Cortex of kidney (tissue), 1 donor: ENCODE results near the gene DMAC1.

Experiments used
- DNase-seq: peaks from one replicate; lab custom pipeline; 2025; lab: John Stamatoyannopoulos, UW

DMAC1 gene

DNA sequence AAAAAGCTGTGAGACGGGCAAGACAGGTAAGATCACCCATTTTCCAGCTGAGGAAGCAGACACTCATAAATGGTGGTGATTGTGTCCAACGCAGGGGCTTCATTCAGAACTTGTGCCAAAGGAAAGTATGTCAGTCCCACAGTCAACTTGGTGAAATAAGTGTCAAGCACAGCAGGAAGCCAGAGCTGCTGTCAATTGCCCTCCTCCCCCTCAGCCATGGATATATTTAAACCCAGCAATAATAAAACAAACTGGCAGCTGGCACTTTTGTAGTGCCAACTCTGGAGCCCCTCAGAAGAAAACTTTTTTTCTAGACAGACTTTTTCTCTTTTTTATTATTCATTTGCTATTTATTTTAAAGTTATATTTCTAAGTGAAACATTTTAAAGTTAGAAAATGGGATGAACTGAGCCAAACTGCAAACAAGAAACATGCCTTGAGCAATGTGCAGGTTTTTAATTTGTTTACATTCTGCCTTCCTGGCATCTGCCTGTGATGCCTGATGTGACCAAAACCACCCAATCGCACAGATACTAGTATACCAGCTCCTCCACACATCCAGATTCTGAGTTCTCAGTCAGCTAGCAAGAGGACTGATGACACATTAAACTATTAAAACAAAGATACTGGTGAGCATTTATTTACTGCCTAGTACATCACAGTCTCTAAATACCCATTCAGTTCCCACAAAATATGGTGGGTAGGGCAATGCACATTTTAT lies 17.0 kb downstream of the DMAC1 start:
- DNase-seq, result no peak

DNA sequence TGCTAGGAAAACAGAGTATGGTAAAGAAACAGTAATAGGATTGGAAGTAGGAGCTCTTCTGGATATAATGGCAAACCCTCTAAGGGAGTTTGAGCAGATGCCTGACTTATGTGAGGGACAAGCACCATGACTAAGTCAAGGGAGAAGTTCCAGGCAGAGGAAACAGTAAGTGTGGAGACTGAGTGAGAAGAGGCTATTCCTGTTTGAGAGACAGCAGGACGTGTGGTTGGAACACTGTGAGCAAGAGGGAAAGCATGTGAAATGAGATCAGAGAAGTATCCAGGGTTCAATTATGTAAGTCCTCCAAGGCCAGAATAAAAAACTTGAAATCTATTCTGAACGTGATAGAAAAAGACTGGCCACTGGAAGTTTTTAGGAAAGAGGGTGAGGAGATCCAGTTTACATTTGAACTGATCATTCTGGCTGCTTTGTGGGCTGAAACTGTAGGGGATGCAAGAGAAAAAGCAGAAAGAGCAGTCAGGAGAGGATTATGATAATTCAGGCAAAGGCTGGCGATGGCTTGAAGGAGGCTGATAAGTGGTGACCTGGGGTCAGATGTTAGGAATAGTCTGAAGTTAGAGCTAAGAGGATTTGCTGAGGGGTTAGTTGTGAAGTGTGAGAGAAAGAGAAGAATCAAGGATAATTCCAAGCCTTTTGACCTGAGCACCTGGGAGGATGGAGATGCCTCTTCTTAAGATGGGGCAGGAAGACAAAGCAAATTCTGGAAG lies 19.2 kb downstream of the DMAC1 start:
- no peak for DNase-seq

DNA sequence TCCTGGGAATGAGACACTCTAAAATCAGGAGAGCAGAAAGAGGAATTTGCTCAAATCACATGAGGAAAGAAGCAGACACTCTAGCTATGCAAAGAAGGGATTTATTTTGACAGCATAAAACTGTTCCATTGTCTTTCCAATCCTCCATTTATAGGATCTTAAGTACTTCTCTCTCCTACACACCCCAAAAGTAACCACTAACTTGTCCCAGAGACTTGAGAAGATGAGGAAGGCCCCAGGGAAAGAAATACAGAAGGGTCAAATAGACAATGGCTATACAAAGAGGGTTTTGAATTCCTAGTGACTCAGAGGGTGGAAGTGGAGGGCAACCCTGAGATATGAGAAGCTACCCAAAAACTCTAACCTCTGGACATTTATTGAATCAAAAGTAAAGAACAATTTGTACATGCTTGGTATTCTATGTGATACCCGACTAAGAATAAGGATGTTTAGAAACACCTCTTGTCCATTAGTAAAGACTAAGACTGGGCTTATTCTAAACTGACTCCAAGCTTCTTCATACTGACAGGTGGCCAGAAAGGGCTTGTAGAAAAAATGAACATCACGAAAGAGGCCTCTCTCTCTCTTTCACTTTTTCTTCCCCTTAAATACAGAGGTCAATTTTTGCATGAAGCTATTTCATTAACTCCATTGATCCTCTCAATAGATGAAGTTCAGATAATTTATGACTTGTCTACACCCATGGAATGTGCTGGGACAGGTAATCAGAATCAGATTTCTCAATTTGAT lies 20.6 kb downstream of the DMAC1 start:
- DNase-seq, result no peak

GRCh38 chr9:7777771-7778170 lies 21.8 kb downstream of the DMAC1 start:
- no peak for DNase-seq

DNA sequence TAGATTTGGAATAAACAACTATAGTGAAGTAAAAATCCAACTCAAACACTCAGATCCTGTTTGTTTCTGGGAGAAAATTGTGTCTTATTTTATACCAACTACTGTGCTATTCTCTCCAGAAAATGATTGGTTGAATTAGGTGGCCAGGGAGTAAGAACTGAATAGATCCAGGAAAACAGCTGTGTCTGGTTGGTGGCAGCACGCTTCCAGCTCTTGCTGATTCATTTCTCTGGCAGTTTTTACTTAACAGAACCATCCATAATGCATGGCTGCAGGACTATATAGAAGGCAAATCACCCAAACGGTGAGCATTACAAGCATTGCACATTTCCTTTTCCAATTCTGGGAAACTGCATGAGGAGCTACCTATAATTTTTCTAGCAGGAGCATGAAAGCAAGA lies 29.5 kb downstream of the DMAC1 start:
- DNase-seq, result no peak

DNA sequence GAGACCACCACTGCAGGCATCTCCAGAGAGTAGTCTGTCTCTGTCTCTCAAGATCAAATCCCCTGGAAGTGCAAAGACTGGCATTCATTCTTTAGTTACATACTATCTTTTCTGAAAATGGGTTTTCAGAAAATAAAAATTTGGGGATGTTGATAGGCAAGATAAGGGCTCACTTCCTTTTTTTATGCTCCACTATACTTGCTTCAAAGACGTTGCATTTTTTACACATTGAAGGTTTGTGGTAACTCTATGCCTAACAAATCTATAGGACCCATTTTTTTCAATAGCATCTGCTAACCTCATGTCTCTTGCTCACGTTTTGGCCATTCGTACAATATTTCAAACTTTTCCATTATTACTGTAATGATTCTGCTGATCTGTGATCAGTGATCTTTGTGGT lies 37.0 kb downstream of the DMAC1 start:
- DNase-seq, result no peak

DNA sequence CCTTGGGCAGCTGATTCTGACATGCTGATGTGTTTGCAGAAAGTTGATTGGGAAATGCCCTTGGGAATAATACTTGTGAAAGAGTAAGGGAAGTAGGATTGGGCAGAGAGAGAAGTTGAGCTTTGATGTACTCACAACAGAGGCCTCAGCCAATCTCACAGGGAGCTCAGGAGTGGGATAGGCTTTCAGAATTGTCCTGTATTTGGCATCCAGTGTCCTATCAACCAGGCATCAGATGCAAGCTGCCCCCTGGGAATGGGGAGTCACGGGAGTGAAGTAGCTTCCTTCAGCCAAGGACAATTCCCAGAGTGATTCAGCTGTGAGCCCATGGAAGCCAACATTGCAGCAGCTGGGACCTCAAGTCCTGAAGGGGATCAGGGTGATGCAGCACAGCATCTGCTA lies 39.6 kb downstream of the DMAC1 start:
- DNase-seq, result no peak

DNA sequence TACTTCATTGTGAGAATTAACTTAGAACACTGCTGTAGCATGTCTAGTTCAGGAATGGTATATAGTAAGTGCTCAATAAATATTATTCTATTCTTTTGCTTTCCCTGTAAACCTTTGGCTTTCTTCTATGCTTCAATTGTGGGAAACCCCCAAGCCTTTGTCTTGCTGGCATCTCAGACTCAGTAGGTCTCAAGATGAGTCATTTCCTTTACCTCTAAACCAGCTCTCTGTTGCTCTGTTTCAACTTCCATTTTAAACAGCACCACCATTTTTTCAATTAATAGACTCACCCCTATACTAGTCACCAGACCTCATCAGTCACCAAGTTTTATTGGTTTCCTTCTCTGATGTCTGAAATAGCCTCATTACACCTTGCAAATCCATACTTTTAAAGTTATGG lies 43.5 kb downstream of the DMAC1 start:
- DNase-seq, result no peak

GRCh38 chr9:7752481-7752880 lies 47.1 kb downstream of the DMAC1 start:
- no peak for DNase-seq
